Measurements from ENCODE around the gene PDGFRB.

PDGFRB gene

DNA sequence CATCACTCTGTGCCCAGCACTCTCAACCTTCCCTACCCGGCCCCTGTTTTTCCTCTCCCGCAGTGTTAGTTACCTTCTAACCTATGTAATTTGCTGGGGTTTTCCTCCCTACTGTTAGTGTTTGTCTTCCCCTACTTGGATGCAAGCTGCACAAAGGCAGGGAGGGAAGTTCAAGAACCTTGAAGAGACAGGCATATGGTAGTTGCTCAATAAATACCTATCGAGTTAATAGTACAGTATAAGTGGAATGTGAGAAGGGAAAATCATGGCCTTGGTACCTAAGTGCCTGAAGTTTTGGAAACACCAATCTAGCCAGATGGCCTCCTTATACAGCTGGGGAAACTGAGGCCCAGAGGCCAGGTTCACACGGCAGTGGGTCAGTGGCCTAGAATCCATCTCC is 24.2 kb downstream of the PDGFRB start:
- Histone ChIP-seq H3K9me3 (ENCODE audit: low read depth, low read length) (no peaks in the 10 kb centered on the region), H3K9ac (ENCODE audit: insufficient read length) (no peak overlapping the region), H3K36me3 (ENCODE audit: insufficient read depth, low read length) (no peaks in the 10 kb centered on the region), H3K4me3 (no peak overlapping the region), H3K27ac (no peak overlapping the region)
- DNase-seq (ENCODE audit: low read depth, low spot score): no peak
- no peak for TF ChIP-seq EZH2 (IDR thresholded peaks at IDR 0.05)
- TF ChIP-seq FOXP2 (optimal IDR thresholded peaks at IDR 0.05; ENCODE audit: control extremely low read depth, extremely low read length, insufficient read depth): no peak
- TF ChIP-seq POLR2AphosphoS5 (IDR thresholded peaks at IDR 0.05; ENCODE audit: borderline replicate concordance, low read depth, low read length): no peak

GRCh38 chr5:150130493-150130922 is 25.1 kb downstream of the PDGFRB start:
- no peaks in the 10 kb centered on the region for H3K9me3 ChIP-seq (ENCODE audit: low read depth, low read length)
- TF ChIP-seq FOXP2 (optimal IDR thresholded peaks at IDR 0.05; ENCODE audit: control extremely low read depth, extremely low read length, insufficient read depth): no peak
- TF ChIP-seq EZH2 (IDR thresholded peaks at IDR 0.05): no peak
- TF ChIP-seq POLR2AphosphoS5 (IDR thresholded peaks at IDR 0.05; ENCODE audit: borderline replicate concordance, low read depth, low read length): no peak
- no peak overlapping the region for H3K27ac ChIP-seq
- no peaks in the 10 kb centered on the region for H3K36me3 ChIP-seq (ENCODE audit: insufficient read depth, low read length)
- no peak overlapping the region for H3K4me3 ChIP-seq
- no peak for DNase-seq (ENCODE audit: low read depth, low spot score)
- no peak overlapping the region for H3K9ac ChIP-seq (ENCODE audit: insufficient read length)

- Histone ChIP-seq H3K36me3 (ENCODE audit: insufficient read depth, low read length) (no peaks in the 10 kb centered on the region), H3K9me3 (ENCODE audit: low read depth, low read length) (no peaks in the 10 kb centered on the region), H3K27ac (no peak overlapping the region), H3K4me3 (no peak overlapping the region), H3K9ac (ENCODE audit: insufficient read length) (no peak overlapping the region)
- DNase-seq (ENCODE audit: low read depth, low spot score): no peak
- no peak for TF ChIP-seq FOXP2 (optimal IDR thresholded peaks at IDR 0.05; ENCODE audit: control extremely low read depth, extremely low read length, insufficient read depth)
- TF ChIP-seq EZH2 (IDR thresholded peaks at IDR 0.05): no peak
- TF ChIP-seq POLR2AphosphoS5 (IDR thresholded peaks at IDR 0.05; ENCODE audit: borderline replicate concordance, low read depth, low read length): no peak
These were observed 25.7 kb downstream of the PDGFRB start for GRCh38 chr5:150129813-150130492.

DNA sequence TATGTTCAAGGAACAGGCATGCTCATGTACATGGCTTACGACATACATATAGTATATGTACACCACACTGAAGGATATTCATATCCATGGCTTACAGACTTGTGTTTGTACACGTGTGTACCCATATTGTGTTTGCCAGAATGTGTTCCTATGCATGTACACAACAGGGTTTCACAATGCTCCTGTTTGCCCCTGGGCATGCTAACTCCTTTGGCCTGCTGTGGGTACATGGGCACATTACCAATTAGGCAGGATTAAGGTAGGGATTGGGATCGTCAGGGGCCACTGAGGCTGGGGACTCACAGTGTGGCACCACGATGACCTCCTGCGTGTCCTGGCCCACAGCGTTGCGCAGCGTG is 26.2 kb downstream of the PDGFRB start:
- no peaks in the 10 kb centered on the region for H3K36me3 ChIP-seq (ENCODE audit: insufficient read depth, low read length)
- no peak overlapping the region for H3K4me3 ChIP-seq
- TF ChIP-seq POLR2AphosphoS5 (IDR thresholded peaks at IDR 0.05; ENCODE audit: borderline replicate concordance, low read depth, low read length): no peak
- TF ChIP-seq EZH2 (IDR thresholded peaks at IDR 0.05): no peak
- no peak for TF ChIP-seq FOXP2 (optimal IDR thresholded peaks at IDR 0.05; ENCODE audit: control extremely low read depth, extremely low read length, insufficient read depth)

DNA sequence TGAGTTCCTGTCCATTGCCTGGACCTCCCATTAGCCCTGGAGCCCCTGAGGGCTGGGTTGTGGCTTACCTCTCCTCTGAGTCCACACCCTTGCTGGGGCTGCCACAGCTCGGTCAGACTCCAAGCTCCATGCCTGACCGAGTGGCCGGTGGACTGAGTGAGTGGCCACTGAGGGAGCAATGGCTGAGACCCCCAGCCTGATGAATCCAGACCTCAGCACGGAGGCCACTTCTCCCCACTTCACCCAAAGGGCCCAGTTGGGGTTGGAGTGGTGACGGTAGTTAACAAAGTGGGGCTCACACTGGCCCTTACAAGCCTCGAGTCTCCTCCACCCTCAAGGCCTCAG is 28.8 kb downstream of the PDGFRB start:
- Histone ChIP-seq H3K9me3 (ENCODE audit: low read depth, low read length) (no peaks in the 10 kb centered on the region), H3K27ac (no peak overlapping the region), H3K36me3 (ENCODE audit: insufficient read depth, low read length) (no peaks in the 10 kb centered on the region), H3K4me3 (no peak overlapping the region), H3K9ac (ENCODE audit: insufficient read length) (no peak overlapping the region)
- TF ChIP-seq EZH2 (IDR thresholded peaks at IDR 0.05) (no peak), FOXP2 (optimal IDR thresholded peaks at IDR 0.05; ENCODE audit: control extremely low read depth, extremely low read length, insufficient read depth) (no peak), POLR2AphosphoS5 (IDR thresholded peaks at IDR 0.05; ENCODE audit: borderline replicate concordance, low read depth, low read length) (no peak)
- DNase-seq (ENCODE audit: low read depth, low spot score): no peak

More for the DNA sequence above, 26.2 kb downstream of the PDGFRB start:
- Histone ChIP-seq H3K27ac (no peak overlapping the region), H3K9me3 (ENCODE audit: low read depth, low read length) (no peaks in the 10 kb centered on the region), H3K9ac (ENCODE audit: insufficient read length) (no peak overlapping the region)
- DNase-seq (ENCODE audit: low read depth, low spot score): no peak

GRCh38 chr5:150126199-150126920 is 29.3 kb downstream of the PDGFRB start:
- no peaks in the 10 kb centered on the region for H3K9me3 ChIP-seq (ENCODE audit: low read depth, low read length)
- no peak overlapping the region for H3K4me3 ChIP-seq
- H3K36me3 ChIP-seq (ENCODE audit: insufficient read depth, low read length): no peaks in the 10 kb centered on the region
- no peak for TF ChIP-seq POLR2AphosphoS5 (IDR thresholded peaks at IDR 0.05; ENCODE audit: borderline replicate concordance, low read depth, low read length)
- no peak for TF ChIP-seq FOXP2 (optimal IDR thresholded peaks at IDR 0.05; ENCODE audit: control extremely low read depth, extremely low read length, insufficient read depth)
- TF ChIP-seq EZH2 (IDR thresholded peaks at IDR 0.05): no peak
- H3K9ac ChIP-seq (ENCODE audit: insufficient read length): no peak overlapping the region
- DNase-seq (ENCODE audit: low read depth, low spot score): no peak
- no peak overlapping the region for H3K27ac ChIP-seq

GRCh38 chr5:150125334-150125733 is 30.3 kb downstream of the PDGFRB start:
- no peak overlapping the region for H3K27ac ChIP-seq
- no peak overlapping the region for H3K9ac ChIP-seq (ENCODE audit: insufficient read length)
- TF ChIP-seq EZH2 (IDR thresholded peaks at IDR 0.05): no peak
- no peak for TF ChIP-seq FOXP2 (optimal IDR thresholded peaks at IDR 0.05; ENCODE audit: control extremely low read depth, extremely low read length, insufficient read depth)
- no peak for TF ChIP-seq POLR2AphosphoS5 (IDR thresholded peaks at IDR 0.05; ENCODE audit: borderline replicate concordance, low read depth, low read length)
- no peak for DNase-seq (ENCODE audit: low read depth, low spot score)
- H3K9me3 ChIP-seq (ENCODE audit: low read depth, low read length): no peaks in the 10 kb centered on the region
- no peaks in the 10 kb centered on the region for H3K36me3 ChIP-seq (ENCODE audit: insufficient read depth, low read length)
- no peak overlapping the region for H3K4me3 ChIP-seq

DNA sequence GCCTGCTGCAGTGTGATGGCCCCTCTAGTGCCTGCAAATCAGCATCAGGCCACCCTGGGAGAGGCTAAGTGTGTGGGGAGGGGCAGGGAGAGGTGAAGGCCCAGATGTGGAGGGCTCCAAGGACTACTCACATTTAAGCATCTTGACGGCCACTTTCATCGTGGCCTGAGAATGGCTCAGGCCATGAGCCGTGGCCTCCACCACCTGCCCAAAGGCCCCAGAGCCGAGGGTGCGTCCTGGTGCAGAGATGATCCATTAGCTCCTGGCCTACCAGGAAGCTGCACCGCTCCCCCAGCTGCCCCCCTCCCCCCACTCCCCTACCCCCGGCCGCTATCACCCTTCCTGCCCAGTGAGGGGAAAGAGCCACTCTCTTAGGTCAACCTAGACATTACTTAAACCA is 31.0 kb downstream of the PDGFRB start:
- H3K9me3 ChIP-seq (ENCODE audit: low read depth, low read length): no peaks in the 10 kb centered on the region
- no peak overlapping the region for H3K4me3 ChIP-seq
- H3K36me3 ChIP-seq (ENCODE audit: insufficient read depth, low read length): no peaks in the 10 kb centered on the region
- no peak for TF ChIP-seq EZH2 (IDR thresholded peaks at IDR 0.05)
- no peak for TF ChIP-seq POLR2AphosphoS5 (IDR thresholded peaks at IDR 0.05; ENCODE audit: borderline replicate concordance, low read depth, low read length)
- TF ChIP-seq FOXP2 (optimal IDR thresholded peaks at IDR 0.05; ENCODE audit: control extremely low read depth, extremely low read length, insufficient read depth): no peak
- no peak for DNase-seq (ENCODE audit: low read depth, low spot score)
- H3K9ac ChIP-seq (ENCODE audit: insufficient read length): no peak overlapping the region
- no peak overlapping the region for H3K27ac ChIP-seq
